ENCODE data around the gene CLDN7.
"Not testable (repeated sequence)": the region's sequence is repeated elsewhere in the genome, so short reads cannot be mapped to it uniquely, and the experiment has no call there.

CLDN7 gene

GRCh38 chr17:7256766-7257456 is 5.4 kb downstream of the CLDN7 start:
- DNase-seq (ENCODE audit: low read depth in 2 of 2): no peak

GRCh38 chr17:7254511-7254910 is 7.8 kb downstream of the CLDN7 start:
- DNase-seq (ENCODE audit: low read depth in 2 of 2): no peak

- DNase-seq (ENCODE audit: low read depth in 2 of 2): no peak
Measured at GRCh38 chr17:7253082-7253481, 9.2 kb downstream of the CLDN7 start.

GRCh38 chr17:7252176-7253043 is 9.9 kb downstream of the CLDN7 start, which contains the start of gene ELP5:
Gene ELP5, plus strand, starts transcription at chr17:7252215. Its CDS starts 336 bp downstream, at chr17:7252551.
- peak; percentile 84 to 87 for DNase-seq (ENCODE audit: low read depth in 2 of 2)

- DNase-seq (ENCODE audit: low read depth in 2 of 2): peak; percentile 96 to 98
Measured at GRCh38 chr17:7251661-7252175, 10.6 kb downstream of the CLDN7 start, which contains the start of gene CTDNEP1. Gene CTDNEP1, minus strand, starts transcription at chr17:7251734. Its CDS starts 438 bp downstream, at chr17:7251296.

- no peak for DNase-seq (ENCODE audit: low read depth in 2 of 2)
Measured at GRCh38 chr17:7250695-7251627, 11.3 kb downstream of the CLDN7 start.

GRCh38 chr17:7249830-7250229 is 12.4 kb downstream of the CLDN7 start:
- no peak for DNase-seq (ENCODE audit: low read depth in 2 of 2)

- DNase-seq (ENCODE audit: low read depth in 2 of 2): no peak
Measured at GRCh38 chr17:7249214-7249613, 13.1 kb downstream of the CLDN7 start.

GRCh38 chr17:7248796-7249195 is 13.5 kb downstream of the CLDN7 start:
- no peak for DNase-seq (ENCODE audit: low read depth in 2 of 2)

- no peak for DNase-seq (ENCODE audit: low read depth in 2 of 2)
Measured at GRCh38 chr17:7246779-7247178, 15.5 kb downstream of the CLDN7 start.

- DNase-seq (ENCODE audit: low read depth in 2 of 2): not testable (repeated sequence)
Measured at GRCh38 chr17:7243838-7244237, 18.4 kb downstream of the CLDN7 start.

- DNase-seq (ENCODE audit: low read depth in 2 of 2): no peak
Measured at GRCh38 chr17:7243453-7243729, 18.9 kb downstream of the CLDN7 start.

GRCh38 chr17:7242717-7243452 is 19.4 kb downstream of the CLDN7 start:
- peak; percentile 82 to 89 for DNase-seq (ENCODE audit: low read depth in 2 of 2)

GRCh38 chr17:7241783-7242716 is 20.2 kb downstream of the CLDN7 start, which contains the start of gene GABARAP:
Gene GABARAP, minus strand, starts transcription at chr17:7242449. Its CDS starts 119 bp downstream, at chr17:7242330.
- peak; percentile 85 to 93 for DNase-seq (ENCODE audit: low read depth in 2 of 2)

GRCh38 chr17:7241090-7241733 is 21.1 kb downstream of the CLDN7 start:
- no peak for DNase-seq (ENCODE audit: low read depth in 2 of 2)

GRCh38 chr17:7240375-7240774 is 21.9 kb downstream of the CLDN7 start:
- no peak for DNase-seq (ENCODE audit: low read depth in 2 of 2)

GRCh38 chr17:7239091-7240027 is 22.9 kb downstream of the CLDN7 start, which contains the start of gene PHF23:
Gene PHF23, minus strand, starts transcription at chr17:7239457. Its CDS starts 178 bp downstream, at chr17:7239279.
- peak; percentile 95 to 97 for DNase-seq (ENCODE audit: low read depth in 2 of 2)
